GM20000 (cell line): ENCODE data around the gene WNT4.

Source experiments
- DNase-seq: peaks from one replicate; pipeline ENCODE4 v3.0.0; 2012; ENCODE audit warnings: low spot score
- TF ChIP-seq, protein P1 (sequence below): IDR thresholded peaks from 2 replicates; pipeline ENCODE4 v1.5.1; 2012; ENCODE audit warnings: mild to moderate bottlenecking, control low read depth; ENCODE audit errors: extremely low read depth, missing control alignments

The WNT4 gene

DNA sequence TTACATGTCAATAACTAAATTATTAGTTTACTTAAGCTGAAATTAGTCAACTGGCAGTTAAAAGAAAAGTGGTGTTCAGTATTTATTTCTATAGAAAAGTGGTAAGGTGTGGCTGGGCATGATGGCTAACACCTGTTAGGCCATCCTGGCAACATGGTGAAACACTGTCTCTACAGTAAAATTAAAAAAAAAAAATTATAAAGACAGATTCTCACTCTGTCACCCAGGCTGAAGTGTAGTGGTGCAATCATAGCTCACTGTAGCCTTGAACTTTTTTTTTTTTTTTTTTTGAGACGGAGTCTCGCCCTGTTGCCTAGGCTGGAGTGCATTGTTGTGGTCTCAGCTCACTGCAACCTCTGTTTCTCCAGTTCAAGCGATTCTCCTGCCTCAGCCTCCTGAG, 32.9 kb downstream of the WNT4 start:
- TF ChIP-seq, protein P1, sequence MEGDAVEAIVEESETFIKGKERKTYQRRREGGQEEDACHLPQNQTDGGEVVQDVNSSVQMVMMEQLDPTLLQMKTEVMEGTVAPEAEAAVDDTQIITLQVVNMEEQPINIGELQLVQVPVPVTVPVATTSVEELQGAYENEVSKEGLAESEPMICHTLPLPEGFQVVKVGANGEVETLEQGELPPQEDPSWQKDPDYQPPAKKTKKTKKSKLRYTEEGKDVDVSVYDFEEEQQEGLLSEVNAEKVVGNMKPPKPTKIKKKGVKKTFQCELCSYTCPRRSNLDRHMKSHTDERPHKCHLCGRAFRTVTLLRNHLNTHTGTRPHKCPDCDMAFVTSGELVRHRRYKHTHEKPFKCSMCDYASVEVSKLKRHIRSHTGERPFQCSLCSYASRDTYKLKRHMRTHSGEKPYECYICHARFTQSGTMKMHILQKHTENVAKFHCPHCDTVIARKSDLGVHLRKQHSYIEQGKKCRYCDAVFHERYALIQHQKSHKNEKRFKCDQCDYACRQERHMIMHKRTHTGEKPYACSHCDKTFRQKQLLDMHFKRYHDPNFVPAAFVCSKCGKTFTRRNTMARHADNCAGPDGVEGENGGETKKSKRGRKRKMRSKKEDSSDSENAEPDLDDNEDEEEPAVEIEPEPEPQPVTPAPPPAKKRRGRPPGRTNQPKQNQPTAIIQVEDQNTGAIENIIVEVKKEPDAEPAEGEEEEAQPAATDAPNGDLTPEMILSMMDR = no peak
- no peak for DNase-seq

DNA sequence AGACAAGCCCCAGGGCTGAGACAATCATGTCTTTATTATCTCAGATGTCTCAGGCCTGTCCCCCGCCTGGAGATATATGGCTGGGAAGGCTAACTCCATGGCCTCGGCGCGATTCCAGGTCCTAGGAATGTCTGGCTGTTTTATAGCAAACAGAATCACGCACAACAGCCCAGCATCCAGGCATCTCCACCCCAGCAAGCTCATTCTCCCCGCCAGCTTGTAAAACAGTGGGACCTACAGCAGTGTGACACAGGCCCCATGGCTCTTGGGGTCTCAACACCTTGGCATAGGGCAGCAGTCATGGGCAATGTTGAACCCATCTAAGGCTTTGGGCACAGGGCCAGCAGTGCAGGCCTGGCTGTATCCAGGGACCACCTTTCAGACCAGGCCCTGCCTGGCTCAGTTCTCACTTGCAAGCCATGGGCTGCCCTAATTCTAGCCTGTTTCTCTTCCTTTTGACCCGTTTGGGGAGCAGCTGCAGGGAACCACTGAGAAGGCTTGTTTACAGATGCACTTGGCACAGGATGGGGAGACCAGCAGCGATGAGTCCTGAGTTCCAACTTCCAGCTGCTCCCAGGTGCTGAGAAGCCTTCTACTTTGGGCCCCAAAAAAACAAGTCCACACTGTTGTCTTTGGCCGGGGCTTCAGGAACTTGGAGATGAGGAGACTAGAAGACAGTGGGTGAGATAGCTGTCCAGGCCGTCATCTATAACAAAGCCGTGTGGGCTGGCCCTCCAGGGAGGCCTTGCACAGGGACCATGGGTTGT, 34.4 kb downstream of the WNT4 start:
- no peak for DNase-seq
- TF ChIP-seq, protein P1 = no peak

DNA sequence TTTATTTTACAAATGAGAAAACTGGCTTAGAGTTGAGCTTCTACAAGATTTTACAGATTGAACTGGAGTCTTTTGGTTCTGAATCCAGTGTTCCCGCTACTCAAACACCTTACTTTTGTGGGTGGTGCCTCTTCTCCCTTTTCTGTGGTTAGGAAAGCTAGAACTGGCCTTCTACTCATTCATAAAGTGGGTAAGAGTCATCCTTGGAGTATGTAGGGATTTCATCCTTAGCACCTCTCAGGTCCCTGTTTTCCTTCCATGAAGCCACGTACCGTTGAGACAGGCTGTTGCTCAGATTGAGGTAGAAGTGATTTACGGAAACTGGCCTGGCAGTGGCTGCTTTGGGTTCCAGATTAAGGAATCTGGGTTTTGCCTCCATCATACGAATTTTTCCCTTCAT, 35.8 kb downstream of the WNT4 start:
- DNase-seq = no peak
- TF ChIP-seq, protein P1 = no peak

DNA sequence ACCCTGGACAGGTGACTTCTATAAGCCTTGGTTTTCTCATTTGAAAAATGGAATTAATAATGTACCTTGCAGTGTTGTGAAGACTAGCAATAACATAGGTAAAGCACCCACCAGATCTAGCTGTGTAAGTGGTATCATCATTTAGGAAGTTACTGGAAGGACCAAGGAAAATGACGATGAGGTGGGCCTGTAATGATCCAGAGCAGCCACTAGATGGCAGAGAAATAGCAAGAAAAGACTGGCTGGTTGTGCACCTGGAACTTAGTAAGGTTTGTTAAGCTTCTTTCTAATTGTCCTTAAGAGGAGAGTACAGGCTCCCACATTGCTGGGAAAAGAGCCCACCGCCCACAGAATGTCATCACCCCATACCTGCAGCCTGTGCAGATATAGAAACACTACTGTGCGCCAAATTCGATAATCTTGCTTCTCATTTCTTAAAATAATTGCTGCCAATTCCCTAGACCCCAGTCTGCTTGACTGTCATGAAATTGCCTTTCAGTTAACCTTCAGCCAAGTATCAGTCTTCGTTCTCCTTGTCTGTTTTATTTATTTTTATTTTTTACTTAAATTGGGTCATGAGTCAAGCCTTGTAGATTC, 37.2 kb downstream of the WNT4 start:
- peak; percentile 51 for DNase-seq
- TF ChIP-seq, protein P1 = peak; percentile 63

DNA sequence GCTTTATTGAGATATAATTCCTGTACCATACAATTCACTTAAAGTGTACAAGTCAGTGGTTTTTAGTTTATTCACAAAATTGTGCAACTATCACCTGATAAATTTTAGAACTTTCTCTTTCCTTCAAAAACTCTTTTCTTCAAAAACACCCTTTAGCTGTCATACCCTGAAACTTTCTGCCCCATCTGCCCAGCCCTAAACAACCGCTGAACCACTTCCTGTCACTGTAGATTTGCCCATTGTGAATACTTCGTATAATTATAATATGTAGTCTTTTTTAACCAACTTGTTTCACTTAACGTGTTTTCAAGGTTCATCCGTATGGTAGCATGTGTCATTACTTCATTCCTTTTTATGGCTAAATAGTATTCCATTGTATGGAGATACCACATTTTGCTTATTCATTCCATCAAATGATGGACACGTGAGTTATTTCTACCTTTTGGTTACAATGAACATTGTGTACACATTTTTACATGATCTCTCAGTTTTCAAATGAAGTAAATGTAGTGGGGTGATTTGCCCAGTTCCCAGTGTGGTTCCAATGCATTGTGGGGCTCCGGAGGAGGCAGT, 37.9 kb downstream of the WNT4 start:
- no peak for DNase-seq
- TF ChIP-seq, protein P1 = no peak

DNA sequence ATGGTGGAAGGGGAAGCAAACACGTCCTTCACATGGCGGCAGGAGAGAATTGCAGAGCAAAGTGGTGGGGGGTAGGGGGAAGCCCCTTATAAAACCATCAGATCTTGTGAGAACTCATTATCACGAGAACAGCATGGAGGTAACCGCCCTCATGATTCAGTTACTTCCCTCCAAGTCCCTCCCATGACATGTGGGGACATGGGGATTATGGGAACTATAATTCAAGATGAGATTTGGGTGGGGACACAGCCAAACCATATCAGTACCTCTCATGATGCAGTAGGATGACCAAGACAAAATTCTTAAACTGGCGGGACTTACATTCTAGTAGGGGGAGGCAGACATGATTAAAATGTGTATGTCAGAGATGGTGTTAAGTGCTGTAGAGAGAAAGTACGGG, 38.8 kb downstream of the WNT4 start:
- DNase-seq = no peak
- TF ChIP-seq, protein P1 = no peak

DNA sequence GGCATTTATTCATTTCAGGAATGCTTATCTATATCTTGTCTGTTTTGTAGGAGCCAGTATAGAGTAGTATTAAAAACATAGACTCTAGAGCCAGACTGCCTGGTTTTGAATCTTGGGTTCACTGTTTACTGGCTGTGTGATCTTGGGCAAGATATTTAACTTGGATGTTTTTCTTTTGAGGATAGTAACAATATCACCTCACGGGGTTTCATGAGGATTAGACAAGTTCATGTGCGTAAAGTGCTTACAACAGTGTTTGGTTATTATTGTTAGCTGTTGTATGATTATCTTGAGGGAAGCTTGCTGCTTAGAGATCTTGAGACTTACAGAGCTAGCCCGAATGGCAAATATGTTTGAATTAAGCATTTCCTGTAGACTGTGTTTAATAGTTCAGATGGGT, 40.2 kb downstream of the WNT4 start:
- TF ChIP-seq, protein P1 = no peak
- no peak for DNase-seq
